ENCODE data around the gene CHRM3. TPM values are rescaled to one million over a fixed set of nuclear protein-coding genes. Genes with fewer than 3 reads are reported as not detected.
"Not testable (repeated sequence)": the region's sequence is repeated elsewhere in the genome, so short reads cannot be mapped to it uniquely, and the experiment has no call there.

The CHRM3 gene
- total RNA-seq (2014; rRNA removed; shearing (Covaris generic)): 0.03 TPM in 1 of 2 replicates, not detected in the other

GRCh38 chr1:239386453-239387303 is at the start of gene CHRM3:
CHRM3 (plus strand) TSS chr1:239386568; CDS start chr1:239907452, 520,884 bp downstream.
- Histone ChIP-seq H3K9me3 (replicated peaks) (0 out of 2 replicates have a peak, but pooled peaks cover 5% of the 10 kb centered on the region), H3K27ac (no peak within 1 kb of the TSS), H3K36me3 (no peaks in the 10 kb centered on the region), H3K27me3 (replicated peaks) (no peaks in the 10 kb centered on the region), H3K4me1 (replicated peaks) (no peaks in the 10 kb centered on the region), H3K4me3 (no peak within 1 kb of the TSS)
- no peak for DNase-seq (ENCODE audit: low read depth in 1 of 2, low spot score in 2 of 2)

- Histone ChIP-seq H3K4me1 (replicated peaks) (no peaks in the 10 kb centered on the region), H3K4me3 (no peak overlapping the region), H3K27ac (no peak overlapping the region), H3K9me3 (replicated peaks) (peaks cover 6% of the 10 kb centered on the region), H3K36me3 (no peaks in the 10 kb centered on the region), H3K27me3 (replicated peaks) (no peaks in the 10 kb centered on the region)
- no peak for DNase-seq (ENCODE audit: low read depth in 1 of 2, low spot score in 2 of 2)
These were observed 48.5 kb upstream of the CHRM3 start for GRCh38 chr1:239337799-239338430.

- Histone ChIP-seq H3K36me3 (no peaks in the 10 kb centered on the region), H3K27ac (no peak overlapping the region), H3K4me3 (no peak overlapping the region), H3K4me1 (replicated peaks) (no peaks in the 10 kb centered on the region), H3K27me3 (replicated peaks) (no peaks in the 10 kb centered on the region), H3K9me3 (replicated peaks) (peaks cover 2% of the 10 kb centered on the region; the same call in 1 of the 2 replicates)
- no peak for DNase-seq (ENCODE audit: low read depth in 1 of 2, low spot score in 2 of 2)
These were observed 38.6 kb upstream of the CHRM3 start for GRCh38 chr1:239347776-239348175.

- Histone ChIP-seq H3K9me3 (replicated peaks) (peaks cover 2% of the 10 kb centered on the region; the same call in 1 of the 2 replicates), H3K4me3 (no peak overlapping the region), H3K4me1 (replicated peaks) (no peaks in the 10 kb centered on the region), H3K27ac (no peak overlapping the region), H3K27me3 (replicated peaks) (no peaks in the 10 kb centered on the region), H3K36me3 (no peaks in the 10 kb centered on the region)
- DNase-seq (ENCODE audit: low read depth in 1 of 2, low spot score in 2 of 2): no peak
These were observed 37.6 kb upstream of the CHRM3 start for GRCh38 chr1:239348635-239349353.

- Histone ChIP-seq H3K4me1 (replicated peaks) (no peaks in the 10 kb centered on the region), H3K27me3 (replicated peaks) (no peaks in the 10 kb centered on the region), H3K36me3 (no peaks in the 10 kb centered on the region), H3K27ac (no peak overlapping the region), H3K9me3 (replicated peaks) (peaks cover 2% of the 10 kb centered on the region; the same call in 1 of the 2 replicates), H3K4me3 (no peak overlapping the region)
- no peak for DNase-seq (ENCODE audit: low read depth in 1 of 2, low spot score in 2 of 2)
These were observed 36.7 kb upstream of the CHRM3 start for GRCh38 chr1:239349699-239350098.

GRCh38 chr1:239353536-239353935 is 32.8 kb upstream of the CHRM3 start:
- H3K27me3 ChIP-seq (replicated peaks): no peaks in the 10 kb centered on the region
- H3K4me1 ChIP-seq (replicated peaks): no peaks in the 10 kb centered on the region
- H3K4me3 ChIP-seq: no peak overlapping the region
- H3K27ac ChIP-seq: no peak overlapping the region
- H3K9me3 ChIP-seq (replicated peaks): peaks cover 2% of the 10 kb centered on the region
- no peaks in the 10 kb centered on the region for H3K36me3 ChIP-seq
- DNase-seq (ENCODE audit: low read depth in 1 of 2, low spot score in 2 of 2): no peak

GRCh38 chr1:239354231-239354630 is 32.1 kb upstream of the CHRM3 start:
- Histone ChIP-seq H3K27ac (no peak overlapping the region), H3K36me3 (no peaks in the 10 kb centered on the region), H3K9me3 (replicated peaks) (peaks cover 2% of the 10 kb centered on the region), H3K27me3 (replicated peaks) (no peaks in the 10 kb centered on the region), H3K4me1 (replicated peaks) (no peaks in the 10 kb centered on the region), H3K4me3 (no peak overlapping the region)
- DNase-seq (ENCODE audit: low read depth in 1 of 2, low spot score in 2 of 2): no peak

- peaks cover 3% of the 10 kb centered on the region for H3K9me3 ChIP-seq (replicated peaks)
- DNase-seq (ENCODE audit: low read depth in 1 of 2, low spot score in 2 of 2): no peak
- H3K4me1 ChIP-seq (replicated peaks): no peaks in the 10 kb centered on the region
- no peaks in the 10 kb centered on the region for H3K36me3 ChIP-seq
- H3K27me3 ChIP-seq (replicated peaks): no peaks in the 10 kb centered on the region
- no peak overlapping the region for H3K27ac ChIP-seq
- H3K4me3 ChIP-seq: no peak overlapping the region
These were observed 28.5 kb upstream of the CHRM3 start for GRCh38 chr1:239357867-239358266.

GRCh38 chr1:239361403-239361802 is 25.0 kb upstream of the CHRM3 start:
- peaks cover 7% of the 10 kb centered on the region for H3K9me3 ChIP-seq (replicated peaks)
- H3K4me1 ChIP-seq (replicated peaks): no peaks in the 10 kb centered on the region
- no peak for DNase-seq (ENCODE audit: low read depth in 1 of 2, low spot score in 2 of 2)
- no peak overlapping the region for H3K27ac ChIP-seq
- no peaks in the 10 kb centered on the region for H3K36me3 ChIP-seq
- 0 out of 2 replicates have a peak, but pooled peaks cover 2% of the 10 kb centered on the region for H3K27me3 ChIP-seq (replicated peaks)
- H3K4me3 ChIP-seq: no peak overlapping the region

- no peak for DNase-seq (ENCODE audit: low read depth in 1 of 2, low spot score in 2 of 2)
- H3K4me3 ChIP-seq: no peak overlapping the region
- H3K27me3 ChIP-seq (replicated peaks): 0 out of 2 replicates have a peak, but pooled peaks cover 2% of the 10 kb centered on the region
- peaks cover 7% of the 10 kb centered on the region; the same call in 1 of the 2 replicates for H3K9me3 ChIP-seq (replicated peaks)
- H3K36me3 ChIP-seq: no peaks in the 10 kb centered on the region
- no peak overlapping the region for H3K27ac ChIP-seq
- H3K4me1 ChIP-seq (replicated peaks): no peaks in the 10 kb centered on the region
These were observed 22.4 kb upstream of the CHRM3 start for GRCh38 chr1:239363930-239364329.

GRCh38 chr1:239367196-239367810 is 19.1 kb upstream of the CHRM3 start:
- Histone ChIP-seq H3K36me3 (no peaks in the 10 kb centered on the region), H3K27ac (no peak overlapping the region), H3K4me3 (no peak overlapping the region), H3K4me1 (replicated peaks) (no peaks in the 10 kb centered on the region), H3K9me3 (replicated peaks) (peaks cover 7% of the 10 kb centered on the region; the same call in 1 of the 2 replicates), H3K27me3 (replicated peaks) (0 out of 2 replicates have a peak, but pooled peaks cover 2% of the 10 kb centered on the region)
- DNase-seq (ENCODE audit: low read depth in 1 of 2, low spot score in 2 of 2): no peak

- Histone ChIP-seq H3K27me3 (replicated peaks) (0 out of 2 replicates have a peak, but pooled peaks cover 2% of the 10 kb centered on the region), H3K27ac (no peak overlapping the region), H3K4me3 (no peak overlapping the region), H3K36me3 (no peaks in the 10 kb centered on the region), H3K4me1 (replicated peaks) (no peaks in the 10 kb centered on the region), H3K9me3 (replicated peaks) (no peaks in the 10 kb centered on the region; the same call in 1 of the 2 replicates)
- no peak for DNase-seq (ENCODE audit: low read depth in 1 of 2, low spot score in 2 of 2)
These were observed 17.8 kb upstream of the CHRM3 start for GRCh38 chr1:239368436-239369109.

- not testable (repeated sequence) for H3K27me3 ChIP-seq (replicated peaks); H3K27ac ChIP-seq; DNase-seq (ENCODE audit: low read depth in 1 of 2, low spot score in 2 of 2); H3K4me1 ChIP-seq (replicated peaks); H3K36me3 ChIP-seq; H3K4me3 ChIP-seq; H3K9me3 ChIP-seq (replicated peaks)
These were observed 15.5 kb upstream of the CHRM3 start for GRCh38 chr1:239370869-239371268.
